Panc1 (cell line): ENCODE measurements around the gene CD6.

Experiments used
- CTCF ChIP-seq: fragments of 450-650 bp; IDR thresholded peaks from 2 replicates; pipeline ENCODE4 v1.5.1; 2017; ENCODE audit warnings: mild to moderate bottlenecking
- POLR2AphosphoS5 ChIP-seq: IDR thresholded peaks from 2 replicates; pipeline ENCODE4 v1.6.1; 2012; ENCODE audit warnings: mild to moderate bottlenecking, low read depth, low read length, moderate library complexity

DNA sequence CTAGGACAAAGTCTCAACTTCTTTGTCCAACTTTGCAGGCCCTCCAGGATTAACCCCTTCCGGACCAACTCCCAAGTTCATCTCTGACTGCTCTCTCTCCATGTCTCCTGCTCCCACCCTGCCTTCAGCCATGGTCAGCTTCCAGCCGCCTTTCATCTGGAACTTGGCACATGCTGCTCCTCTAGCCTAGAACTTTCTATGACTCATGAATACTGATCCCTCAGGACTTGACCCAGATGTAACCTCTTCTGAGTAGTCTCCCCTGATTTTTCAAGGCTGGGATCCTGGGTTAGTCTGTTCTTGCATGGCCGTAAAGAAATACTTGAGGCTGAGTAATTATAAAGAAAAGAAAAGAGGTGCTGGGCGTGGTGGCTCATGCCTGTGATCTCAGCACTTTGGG, 14.3 kb upstream of the CD6 start:
- no peak for TF ChIP-seq CTCF
- TF ChIP-seq POLR2AphosphoS5 = no peak
